Activated CD4-positive, CD25-positive, alpha-beta regulatory T cell treated with anti-CD3 and anti-CD28 coated beads, Interleukin-2, amount 50 U/mL, for 16 hours (primary cell): ENCODE measurements around the gene PDGFRB.
"Not testable (repeated sequence)": the region's sequence is repeated elsewhere in the genome, so short reads cannot be mapped to it uniquely, and the experiment has no call there.

Experiments used
- DNase-seq: peaks from one replicate; pipeline ENCODE4 v3.0.0-alpha.2; 2020; ENCODE audit warnings: low read depth, low spot score

PDGFRB gene

DNA sequence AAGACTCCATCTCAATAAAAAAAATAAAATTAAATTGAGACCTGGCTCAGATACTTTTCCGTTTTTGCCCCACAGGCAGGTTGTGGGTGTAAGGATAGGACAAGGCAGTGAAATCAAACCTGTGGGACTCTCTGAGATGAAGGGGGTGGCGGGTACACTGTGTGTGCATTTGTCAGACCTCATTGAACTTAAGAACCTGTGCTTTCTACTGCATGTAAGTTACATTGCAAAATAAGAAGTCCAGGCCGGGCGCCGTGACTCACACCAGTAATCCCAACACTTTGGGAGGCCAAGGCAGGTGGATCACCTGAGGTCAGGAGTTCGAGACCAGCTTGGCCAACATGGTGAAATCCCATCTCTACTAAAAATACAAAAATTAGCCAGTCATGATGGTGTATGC, 70.9 kb downstream of the PDGFRB start:
- DNase-seq: not testable (repeated sequence)

GRCh38 chr5:150082889-150083288, 72.8 kb downstream of the PDGFRB start:
- DNase-seq: no peak

- no peak for DNase-seq
Observed at GRCh38 chr5:150082374-150082773, 73.3 kb downstream of the PDGFRB start.

DNA sequence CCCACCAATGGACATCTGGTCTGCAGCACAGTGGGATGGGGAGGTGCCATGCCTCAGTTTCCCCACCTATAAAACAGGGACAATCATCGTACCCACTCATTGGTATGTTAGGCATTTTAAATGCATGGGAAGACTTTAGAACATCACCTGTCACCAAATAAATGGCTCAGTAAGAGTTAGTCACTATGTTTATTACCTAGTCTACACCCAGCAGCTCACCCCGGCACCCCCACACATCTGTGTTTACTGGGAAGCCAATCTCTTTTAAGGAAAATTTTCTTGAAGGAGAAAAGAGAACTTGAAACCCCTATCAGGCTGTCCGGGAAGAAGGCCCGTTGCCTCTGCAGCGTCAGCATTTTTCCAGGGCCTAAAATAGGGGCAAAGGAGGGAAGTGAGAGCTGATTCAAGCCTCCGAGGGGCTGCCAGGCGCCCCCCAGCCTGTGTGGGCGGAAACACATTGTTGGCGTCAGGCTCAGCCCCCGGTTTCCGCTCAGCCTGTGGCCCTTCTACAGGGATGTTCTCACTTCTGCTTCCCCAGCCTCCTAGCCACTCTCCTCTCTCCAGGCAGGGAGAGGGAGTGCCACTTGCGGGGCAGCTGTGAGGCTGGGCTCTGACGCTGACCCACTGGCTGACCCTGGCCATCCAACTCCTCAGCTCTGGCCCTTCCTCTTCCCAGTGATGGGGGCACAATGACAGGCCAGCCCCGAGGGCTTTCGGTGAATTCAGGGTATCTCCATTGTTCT, 73.9 kb downstream of the PDGFRB start:
- DNase-seq: no peak

- no peak for DNase-seq
Observed at GRCh38 chr5:150080696-150081435, 74.8 kb downstream of the PDGFRB start.

- DNase-seq: no peak
Observed at GRCh38 chr5:150079909-150080461, 75.7 kb downstream of the PDGFRB start.

DNA sequence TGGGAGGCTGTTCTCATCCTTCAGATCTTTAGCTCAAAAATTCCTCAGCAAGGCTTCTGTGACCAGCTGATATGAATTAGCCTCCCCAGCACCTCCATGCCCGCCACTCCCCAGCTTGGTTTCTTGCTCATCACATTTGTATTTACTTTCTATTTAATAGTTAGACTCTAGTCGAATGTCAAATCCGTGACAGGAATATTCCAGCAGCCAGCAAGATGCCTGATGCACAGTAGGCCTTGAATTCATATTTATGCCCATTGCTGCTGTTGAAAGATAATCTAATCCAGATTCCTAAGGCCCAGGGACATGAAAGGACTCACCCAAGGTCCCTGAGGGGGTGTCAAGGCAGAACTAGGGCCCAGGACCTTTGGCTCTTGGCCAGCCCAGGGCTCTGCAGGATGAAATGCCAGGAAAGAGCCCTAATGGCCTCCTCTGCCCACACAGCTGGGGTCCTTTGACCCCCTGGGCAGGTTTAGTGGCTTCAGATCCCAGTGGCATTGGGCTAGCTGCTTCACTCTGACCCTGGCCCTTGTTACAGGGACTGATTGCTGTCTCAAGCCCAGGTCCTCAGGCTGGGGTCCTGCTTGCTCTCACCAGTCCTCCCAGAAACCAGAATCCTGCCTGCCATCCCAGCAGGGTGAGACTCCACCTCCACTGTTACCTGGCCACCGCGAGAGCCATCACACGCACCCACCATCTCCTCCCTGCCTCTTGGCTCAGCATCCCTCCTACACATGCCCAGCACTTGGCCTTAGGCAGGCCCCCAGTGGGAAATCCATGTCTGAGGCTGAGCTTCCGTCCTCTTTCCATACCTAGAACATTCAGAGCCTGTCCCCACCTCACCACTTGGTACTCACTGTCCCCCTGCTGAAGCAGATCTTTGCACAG, 76.6 kb downstream of the PDGFRB start:
- no peak for DNase-seq

GRCh38 chr5:150077996-150078801, 77.4 kb downstream of the PDGFRB start:
- DNase-seq: no peak

DNA sequence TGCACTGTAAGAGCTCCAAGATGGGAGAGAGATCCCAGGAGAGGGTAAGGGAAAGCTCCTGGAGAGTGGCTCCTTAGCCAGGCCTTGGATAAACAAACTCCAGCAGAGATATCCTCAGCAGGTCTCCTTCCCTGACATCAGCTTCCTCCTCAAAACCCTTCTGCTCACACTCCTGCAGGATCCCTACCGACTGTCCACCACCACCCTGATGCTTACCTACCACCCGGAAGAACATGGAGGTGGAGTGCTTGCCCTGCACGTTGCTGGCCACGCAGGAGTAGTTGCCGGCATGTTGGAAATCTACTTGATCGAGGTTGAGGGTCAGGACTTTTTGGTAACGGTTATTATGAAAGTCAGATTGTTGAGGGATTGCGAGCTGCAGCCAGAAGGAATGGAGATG, 78.6 kb downstream of the PDGFRB start:
- DNase-seq: no peak

GRCh38 chr5:150075806-150076205, 79.8 kb downstream of the PDGFRB start:
- no peak for DNase-seq

DNA sequence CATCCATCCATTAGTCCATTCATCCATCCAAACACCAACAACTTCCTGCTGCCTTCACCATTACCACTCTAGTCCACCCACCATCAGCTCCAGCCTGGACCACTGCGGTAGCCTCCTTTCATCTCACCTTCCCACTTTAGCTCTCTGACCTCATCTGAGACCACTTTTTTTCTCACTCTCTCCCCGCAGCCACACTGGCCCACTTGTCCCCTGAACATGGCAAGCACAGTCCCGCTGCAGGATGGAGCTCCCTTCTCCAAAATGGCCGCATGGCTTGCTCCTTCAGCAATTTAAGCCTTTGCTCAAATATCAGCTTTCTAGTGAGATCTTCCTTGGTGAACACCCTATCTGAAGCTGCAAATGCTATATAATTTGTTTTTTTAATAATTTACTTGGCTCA, 80.4 kb downstream of the PDGFRB start:
- no peak for DNase-seq

DNA sequence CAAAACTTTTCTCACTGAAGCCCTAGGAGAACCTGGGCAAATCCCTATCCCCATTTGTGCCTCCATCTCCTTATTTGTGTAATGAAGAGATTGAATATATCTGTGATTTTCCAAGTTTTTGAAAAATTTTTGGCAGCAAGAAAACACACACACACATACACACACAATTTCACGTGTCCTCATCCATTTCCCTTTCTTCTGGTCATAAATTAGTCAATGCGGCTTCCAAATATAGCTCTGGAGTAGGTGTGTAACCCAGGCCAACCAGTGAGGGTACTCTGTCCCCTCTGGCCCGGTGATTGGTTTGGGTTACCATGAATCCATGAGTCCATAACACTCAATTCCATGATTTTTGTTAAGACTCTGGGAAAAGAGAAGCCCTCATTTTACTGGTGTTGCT, 82.0 kb downstream of the PDGFRB start:
- DNase-seq: no peak

- no peak for DNase-seq
Observed at GRCh38 chr5:150073086-150073625, 82.5 kb downstream of the PDGFRB start.

DNA sequence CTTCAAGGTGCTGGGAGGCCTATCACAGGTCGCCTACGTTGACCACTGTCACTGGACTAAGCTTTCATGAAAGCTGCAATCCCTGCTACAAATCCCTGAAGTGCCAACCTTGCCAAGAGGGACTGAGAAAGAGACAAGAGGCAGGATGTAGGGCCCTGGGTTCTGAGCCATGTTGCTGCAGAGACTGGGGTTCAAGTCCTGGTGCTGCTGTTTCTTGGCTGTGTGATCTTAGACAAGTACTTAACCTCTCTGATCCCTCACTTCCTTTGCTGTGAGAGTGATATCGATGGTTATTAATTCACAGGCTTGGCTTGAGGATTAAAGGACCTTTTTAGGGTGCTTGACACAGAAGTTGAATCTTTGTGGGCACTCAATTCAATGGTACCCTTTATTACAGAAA, 84.8 kb downstream of the PDGFRB start:
- DNase-seq: no peak

DNA sequence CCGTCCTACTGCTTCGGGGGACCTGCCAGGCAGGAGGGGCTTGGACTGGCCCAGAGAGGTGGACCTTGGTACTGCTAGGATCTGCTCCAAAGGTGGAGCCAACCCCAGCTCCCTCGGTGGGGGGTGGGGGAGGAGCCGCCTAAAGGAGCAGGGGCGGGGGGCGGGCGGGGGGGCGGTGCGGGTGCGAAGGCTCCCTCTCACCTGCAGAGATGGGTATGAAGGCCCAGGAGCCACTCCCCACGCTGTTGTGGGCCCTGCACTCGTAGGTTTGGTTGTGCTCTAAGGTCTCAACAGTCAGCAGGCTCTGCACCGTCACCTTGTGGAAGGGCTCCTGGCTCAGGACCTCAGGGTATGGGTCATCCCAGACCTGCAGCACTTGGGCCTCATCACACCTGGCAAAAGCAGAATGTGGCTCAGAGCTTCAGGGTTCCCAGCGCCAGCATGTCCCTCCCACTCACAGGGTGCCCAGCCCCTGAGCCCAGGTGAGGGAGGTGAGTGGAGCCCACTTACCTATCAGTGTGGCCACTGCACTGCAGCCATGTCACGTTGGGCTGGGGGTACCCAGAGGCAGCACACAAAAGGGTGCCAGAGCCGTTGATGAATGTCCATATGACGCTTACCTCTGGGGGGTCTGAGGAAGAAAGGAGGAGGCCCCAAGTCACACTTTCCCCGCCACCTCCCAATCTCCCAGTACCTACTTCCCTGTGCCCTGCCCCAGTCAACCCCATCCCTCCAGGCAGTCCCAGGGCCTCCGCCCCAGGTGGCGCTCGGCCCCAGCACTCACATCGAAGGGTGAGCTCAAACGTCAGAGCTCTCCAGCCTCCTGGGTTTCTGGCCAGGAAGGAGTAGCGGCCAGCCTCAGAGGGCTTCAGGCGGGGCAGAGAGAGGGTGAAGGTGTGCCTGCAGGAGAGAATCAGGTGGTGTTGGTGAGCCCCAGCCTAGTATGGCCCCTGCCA, 85.7 kb downstream of the PDGFRB start:
- DNase-seq: no peak

DNA sequence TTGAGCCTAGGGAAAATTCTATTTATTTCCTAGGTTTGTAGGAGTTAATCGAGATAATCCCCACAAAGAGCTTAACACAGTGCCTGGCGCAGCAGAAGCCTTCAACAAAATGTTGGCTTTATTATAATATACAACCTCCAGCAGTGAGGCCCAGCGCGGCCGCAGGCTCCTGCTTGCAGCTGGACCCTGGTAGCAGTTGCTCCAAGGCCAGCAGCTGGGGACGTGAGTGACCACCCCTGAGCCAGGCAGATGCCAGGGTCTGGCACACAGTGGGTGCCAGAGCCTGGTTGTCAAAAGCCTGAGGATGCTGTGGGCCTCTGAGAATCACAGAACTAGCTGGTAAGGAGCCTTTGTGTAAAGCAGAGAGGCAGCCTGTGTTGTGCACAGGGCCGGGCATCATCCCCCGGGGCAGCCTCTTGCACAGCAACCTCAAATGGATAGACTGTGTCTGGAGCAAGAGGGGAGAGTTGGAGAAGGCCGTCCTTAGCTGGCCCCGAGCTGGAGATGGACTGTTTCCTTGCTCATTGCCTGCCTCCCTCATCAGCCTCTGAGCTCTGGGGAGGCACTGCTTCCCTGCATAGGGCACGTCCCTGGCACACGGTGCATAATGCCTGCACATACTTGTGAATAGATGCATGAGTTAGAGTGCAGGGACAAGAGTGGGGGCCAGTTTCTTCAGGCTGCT, 86.5 kb downstream of the PDGFRB start:
- no peak for DNase-seq

DNA sequence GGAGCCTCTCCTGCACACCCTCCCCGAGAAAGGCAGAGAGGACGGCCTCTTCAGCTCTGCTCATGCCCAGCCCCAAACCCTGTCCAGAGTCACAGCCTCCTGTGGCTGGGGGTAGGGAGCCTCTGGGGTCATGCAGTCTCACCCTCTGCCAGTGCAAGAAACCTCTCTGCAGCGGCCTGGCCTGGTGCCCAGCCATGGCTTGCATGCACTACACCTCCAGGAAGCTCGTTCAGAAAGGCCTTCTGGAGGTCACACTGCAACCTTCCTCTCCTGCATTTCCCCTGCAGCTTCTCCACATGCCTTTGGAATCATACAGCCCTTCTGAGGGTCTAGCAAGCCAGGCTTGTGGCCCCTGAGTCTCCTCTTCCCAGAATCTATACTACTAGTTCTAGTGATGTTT, 87.2 kb downstream of the PDGFRB start:
- DNase-seq: no peak

DNA sequence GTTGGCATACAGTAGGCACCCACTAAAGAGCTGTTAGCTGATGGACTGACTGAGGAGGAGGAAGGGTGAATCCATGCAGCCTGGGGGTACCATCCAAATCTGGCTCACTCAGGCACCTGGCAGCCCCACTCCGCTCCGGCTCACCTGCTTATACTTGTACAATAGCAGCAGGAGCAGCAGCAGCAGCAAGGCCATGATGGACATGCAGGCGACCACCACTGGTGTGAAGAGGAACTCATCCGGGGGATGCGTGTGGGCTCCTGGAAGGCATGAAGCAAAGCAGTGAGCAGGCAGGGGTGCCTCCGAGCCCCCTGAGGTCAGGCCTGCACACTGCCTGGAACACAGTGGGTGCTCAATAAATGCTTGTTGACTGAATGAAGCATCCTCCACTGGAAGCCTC, 87.6 kb downstream of the PDGFRB start:
- DNase-seq: no peak

GRCh38 chr5:150067405-150067960, 88.2 kb downstream of the PDGFRB start:
- DNase-seq: no peak
